Activated CD8-positive, alpha-beta T cell treated with anti-CD3 and anti-CD28 coated beads for 36 hours (primary cell): Measurements from ENCODE around the gene CTNNA3. TPM values are rescaled to one million over a fixed set of nuclear protein-coding genes. Genes with fewer than 3 reads are reported as not detected.

Experiments used
- ATAC-seq: fragments of 200-7000 bp; cut with Tn5 transposase; one replicate; pipeline ENCODE4 v1.10.0; 2021; ENCODE audit warnings: mild to moderate bottlenecking, moderate library complexity
- CTCF ChIA-PET: fragments of 350-600 bp; sonication (Branson Sonifier 250); formaldehyde crosslinking; loops from one replicate; lab custom pipeline; 2021; ENCODE audit warnings: antibody characterized with exemption; lab: Charles Lee
- POLR2A ChIA-PET: fragments of 350-600 bp; sonication (Branson Sonifier 250); formaldehyde crosslinking; loops from one replicate; lab custom pipeline; 2021; ENCODE audit warnings: antibody characterized with exemption; lab: Charles Lee
- DNase-seq: peaks from one replicate; pipeline ENCODE4 v3.0.0-alpha.2; 2020
- H3K27ac Mint-ChIP-seq: one replicate; pipeline ENCODE4 v1.8.0; 2021; ENCODE audit warnings: mild to moderate bottlenecking, mixed read lengths
- H3K27me3 Mint-ChIP-seq: one replicate; pipeline ENCODE4 v1.8.0; 2021; ENCODE audit warnings: mixed read lengths
- H3K36me3 Mint-ChIP-seq: one replicate; pipeline ENCODE4 v1.8.0; 2021; ENCODE audit warnings: low read depth, mixed read lengths
- H3K4me1 Mint-ChIP-seq: one replicate; pipeline ENCODE4 v1.8.0; 2021; ENCODE audit warnings: low read depth, mixed read lengths
- H3K4me3 Mint-ChIP-seq: one replicate; pipeline ENCODE4 v1.8.0; 2021; ENCODE audit warnings: mild to moderate bottlenecking, moderate library complexity, mixed read lengths
- H3K9me3 Mint-ChIP-seq: one replicate; pipeline ENCODE4 v1.8.0; 2021; ENCODE audit warnings: mixed read lengths
- CTCF ChIP-seq: fragments of 200-600 bp; IDR thresholded peaks from one replicate; pipeline ENCODE4 v1.8.0; 2022; ENCODE audit warnings: antibody characterized with exemption, mild to moderate bottlenecking
- intact Hi-C: fragments of 100-400 bp; cut with micrococcal nuclease; formaldehyde crosslinking; loops from one replicate; pipeline ENCODE4 v1.10.0; 2022
- total RNA-seq, 2 experiments: library from RNA; stranded (reverse); gene quantifications; one replicate each; pipeline ENCODE4 v1.2.3, GENCODE V29; 2021

The CTNNA3 gene
- total RNA-seq, 2 experiments from 2014 or later = not detected

GRCh38 chr10:67107670-67108069, 588.3 kb downstream of the CTNNA3 start:
- Mint-ChIP-seq H3K27me3 (no peaks in the 10 kb centered on the region), H3K4me3 (no peak overlapping the region), H3K27ac (no peak overlapping the region), H3K9me3 (no peaks in the 10 kb centered on the region), H3K36me3 (no peaks in the 10 kb centered on the region), H3K4me1 (no peaks in the 10 kb centered on the region)
- intact Hi-C loops = no loop called here
- DNase-seq = no peak
- no peak for ATAC-seq
- ChIA-PET POLR2A (no interaction called here), CTCF (no interaction called here)
- no peak for TF ChIP-seq CTCF

GRCh38 chr10:67100951-67101350, 595.0 kb downstream of the CTNNA3 start:
- intact Hi-C loops = no loop called here
- H3K9me3 Mint-ChIP-seq = no peaks in the 10 kb centered on the region
- H3K4me3 Mint-ChIP-seq = no peak overlapping the region

GRCh38 chr10:67098461-67098860, 597.5 kb downstream of the CTNNA3 start:
- no peak for DNase-seq

More at GRCh38 chr10:67100951-67101350, 595.0 kb downstream of the CTNNA3 start:
- Mint-ChIP-seq H3K27ac (no peak overlapping the region), H3K27me3 (no peaks in the 10 kb centered on the region), H3K4me1 (no peaks in the 10 kb centered on the region), H3K36me3 (no peaks in the 10 kb centered on the region)
- ChIA-PET POLR2A (no interaction called here), CTCF (no interaction called here)
- no peak for TF ChIP-seq CTCF
- DNase-seq = no peak
- ATAC-seq = no peak

GRCh38 chr10:67095531-67095930, 600.5 kb downstream of the CTNNA3 start:
- Mint-ChIP-seq H3K4me3 (no peak overlapping the region), H3K36me3 (no peaks in the 10 kb centered on the region), H3K9me3 (no peaks in the 10 kb centered on the region), H3K27ac (no peak overlapping the region), H3K4me1 (no peaks in the 10 kb centered on the region), H3K27me3 (no peaks in the 10 kb centered on the region)
- ChIA-PET POLR2A (no interaction called here), CTCF (no interaction called here)
- no peak for TF ChIP-seq CTCF
- DNase-seq (no peak), ATAC-seq (no peak)
- intact Hi-C loops = no loop called here

More at GRCh38 chr10:67098461-67098860, 597.5 kb downstream of the CTNNA3 start:
- Mint-ChIP-seq H3K27ac (no peak overlapping the region), H3K27me3 (no peaks in the 10 kb centered on the region), H3K4me1 (no peaks in the 10 kb centered on the region), H3K36me3 (no peaks in the 10 kb centered on the region), H3K4me3 (no peak overlapping the region), H3K9me3 (no peaks in the 10 kb centered on the region)
- intact Hi-C loops = no loop called here
- ATAC-seq = no peak
- ChIA-PET POLR2A (no interaction called here), CTCF (no interaction called here)
- TF ChIP-seq CTCF = no peak

- intact Hi-C loops = no loop called here
- ChIA-PET CTCF (no interaction called here), POLR2A (no interaction called here)
Observed at GRCh38 chr10:67088036-67088435, 608.0 kb downstream of the CTNNA3 start.

More at GRCh38 chr10:67088036-67088435, 608.0 kb downstream of the CTNNA3 start:
- no peak for ATAC-seq
- no peaks in the 10 kb centered on the region for H3K36me3 Mint-ChIP-seq
- H3K27me3 Mint-ChIP-seq = no peaks in the 10 kb centered on the region
- no peaks in the 10 kb centered on the region for H3K4me1 Mint-ChIP-seq
- H3K9me3 Mint-ChIP-seq = peaks cover 1% of the 10 kb centered on the region
- no peak for DNase-seq
- no peak overlapping the region for H3K27ac Mint-ChIP-seq
- H3K4me3 Mint-ChIP-seq = no peak overlapping the region
- no peak for TF ChIP-seq CTCF
